Fibroblast of lung (primary cell): ENCODE results near the gene LDLRAD4. TPM values are rescaled to one million over a fixed set of nuclear protein-coding genes. Genes with fewer than 3 reads are reported as not detected.

ENCODE experiments used
- DNase-seq, 2 donors: peaks; one replicate each; pipeline versions ENCODE4 v3.0.0 to v3.0.0-alpha.2; 2010; ENCODE audit warnings: low read depth in 2 of 2
- H2AFZ ChIP-seq: 2 replicates; pipeline ENCODE4 v1.5.1; 2012; ENCODE audit warnings: low read length, control low read depth, inconsistent platforms
- H3K27ac ChIP-seq: 2 replicates; pipeline ENCODE4 v1.5.1; 2011; ENCODE audit warnings: low read length, control low read depth; ENCODE audit not compliant: insufficient read depth
- H3K27me3 ChIP-seq: 2 replicates; pipeline ENCODE4 v1.5.1; 2011; ENCODE audit warnings: mild to moderate bottlenecking, low read length; ENCODE audit not compliant: control insufficient read depth, insufficient read depth
- H3K36me3 ChIP-seq: 2 replicates; pipeline ENCODE4 v1.5.1; 2011; ENCODE audit warnings: low read length; ENCODE audit not compliant: control insufficient read depth, insufficient read depth
- H3K4me1 ChIP-seq: 2 replicates; pipeline ENCODE4 v1.5.1; 2011; ENCODE audit warnings: low read length; ENCODE audit not compliant: control insufficient read depth, insufficient read depth; ENCODE audit errors: extremely low read depth
- H3K4me2 ChIP-seq: 2 replicates; pipeline ENCODE4 v1.5.1; 2011; ENCODE audit warnings: low read length, control low read depth; ENCODE audit not compliant: insufficient read depth; ENCODE audit errors: extremely low read depth
- H3K4me3 ChIP-seq, 4 experiments: fragments of 200-600 bp in 1 of 4; sonication (generic) in 1 of 4; replicated peaks in 1 of 4; 2 replicates each; pipeline ENCODE4 v1.5.1; 2011 to 2016; ENCODE audit warnings: low read length in 4 of 4, low read depth in 3 of 4, mild to moderate bottlenecking in 3 of 4, control low read depth in 2 of 4, inconsistent platforms in 1 of 4, mixed read lengths in 1 of 4; ENCODE audit not compliant: insufficient read depth in 1 of 4; ENCODE audit errors: control extremely low read depth in 1 of 4
- H3K79me2 ChIP-seq: 2 replicates; pipeline ENCODE4 v1.5.1; 2012; ENCODE audit warnings: mild to moderate bottlenecking, low read length, inconsistent platforms; ENCODE audit not compliant: control insufficient read depth, insufficient read depth
- H3K9ac ChIP-seq: 2 replicates; pipeline ENCODE4 v1.5.1; 2011; ENCODE audit warnings: mild to moderate bottlenecking, low read length, control low read depth; ENCODE audit not compliant: insufficient read depth
- H3K9me3 ChIP-seq: 2 replicates; pipeline ENCODE4 v1.5.1; 2012; ENCODE audit warnings: low read depth, low read length; ENCODE audit not compliant: control insufficient read depth, insufficient read depth
- H4K20me1 ChIP-seq: 2 replicates; pipeline ENCODE4 v1.5.1; 2011; ENCODE audit warnings: low read length; ENCODE audit not compliant: control insufficient read depth, insufficient read depth; ENCODE audit errors: extremely low read depth
- EZH2 ChIP-seq: IDR thresholded peaks from 2 replicates; pipeline ENCODE4 v1.5.1; 2012; ENCODE audit warnings: low read length, control low read depth, mild to moderate bottlenecking; ENCODE audit errors: missing control alignments
- polyA plus RNA-seq, 2 donors: library from polyadenylated mRNA; depleted of rRNA in 1 of 2; stranded (reverse) in 1 of 2; unstranded in 1 of 2; fragments of >200 nt; gene quantifications; 2 replicates each; pipeline ENCODE4 v1.2.1, GENCODE V29; 2011 to 2012; ENCODE audit warnings: missing spikeins in 1 of 2
- total RNA-seq: library from RNA; depleted of rRNA; stranded (reverse); fragments of >200 nt; gene quantifications from 2 replicates; pipeline ENCODE4 v1.2.1, GENCODE V29; 2014
- TF ChIP-seq, protein P1 (sequence below), 2 donors: IDR thresholded peaks in 1 of 2; conservative IDR thresholded peaks in 1 of 2; 1 replicate in 1 of 2; 2 replicates in 1 of 2; pipeline ENCODE4 v1.5.1; 2011 to 2012; ENCODE audit warnings: low read length in 2 of 2, control low read depth in 1 of 2, inconsistent platforms in 1 of 2, low read depth in 1 of 2, mild to moderate bottlenecking in 1 of 2

LDLRAD4 gene
- total and polyA plus RNA-seq, 2 donors (not counting 1 experiment from before 2014, with no cell fraction given): not detected

DNA sequence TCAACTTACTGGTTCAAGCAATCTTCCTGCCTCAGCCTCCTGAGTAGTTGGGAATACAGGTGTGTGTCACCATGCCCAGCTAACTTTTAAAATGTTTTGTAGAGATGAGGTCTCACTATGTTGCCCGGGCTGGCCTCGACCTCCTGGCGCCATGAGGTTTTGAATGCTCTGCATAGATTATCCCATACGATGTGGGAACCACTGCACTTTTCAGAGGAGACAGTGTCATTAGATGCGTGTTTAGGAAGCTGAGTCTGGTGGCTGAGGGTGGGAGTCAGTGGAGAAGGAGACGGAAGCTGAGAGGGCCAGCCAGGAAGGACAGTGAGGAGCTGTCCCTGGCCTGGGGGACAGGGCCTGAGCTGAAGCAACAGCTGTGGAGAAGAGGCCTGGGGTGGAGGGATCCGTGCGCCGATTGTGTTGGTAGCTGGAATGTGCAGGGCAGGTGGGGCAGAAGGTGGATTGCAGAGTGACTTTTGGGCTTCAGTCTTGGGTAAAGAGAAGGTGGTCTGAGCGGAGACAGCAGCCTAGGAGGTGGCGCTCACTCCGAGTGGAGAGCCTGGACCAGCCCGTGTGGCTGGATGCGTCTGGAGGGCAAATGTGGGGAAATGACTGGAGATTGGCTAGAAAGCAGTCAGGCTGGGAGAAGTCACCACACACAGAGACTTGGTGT, 68.0 kb downstream of the LDLRAD4 start:
- Histone ChIP-seq H3K9ac (no peak overlapping the region), H3K4me2 (no peak overlapping the region), H3K79me2 (no peaks in the 10 kb centered on the region), H2AFZ (no peak overlapping the region), H3K36me3 (no peaks in the 10 kb centered on the region), H3K27me3 (no peaks in the 10 kb centered on the region), H3K4me3 (no peak overlapping the region), H4K20me1 (no peaks in the 10 kb centered on the region), H3K27ac (no peak overlapping the region), H3K4me1 (no peaks in the 10 kb centered on the region), H3K9me3 (no peaks in the 10 kb centered on the region)
- TF ChIP-seq EZH2: no peak
- TF ChIP-seq, protein P1, sequence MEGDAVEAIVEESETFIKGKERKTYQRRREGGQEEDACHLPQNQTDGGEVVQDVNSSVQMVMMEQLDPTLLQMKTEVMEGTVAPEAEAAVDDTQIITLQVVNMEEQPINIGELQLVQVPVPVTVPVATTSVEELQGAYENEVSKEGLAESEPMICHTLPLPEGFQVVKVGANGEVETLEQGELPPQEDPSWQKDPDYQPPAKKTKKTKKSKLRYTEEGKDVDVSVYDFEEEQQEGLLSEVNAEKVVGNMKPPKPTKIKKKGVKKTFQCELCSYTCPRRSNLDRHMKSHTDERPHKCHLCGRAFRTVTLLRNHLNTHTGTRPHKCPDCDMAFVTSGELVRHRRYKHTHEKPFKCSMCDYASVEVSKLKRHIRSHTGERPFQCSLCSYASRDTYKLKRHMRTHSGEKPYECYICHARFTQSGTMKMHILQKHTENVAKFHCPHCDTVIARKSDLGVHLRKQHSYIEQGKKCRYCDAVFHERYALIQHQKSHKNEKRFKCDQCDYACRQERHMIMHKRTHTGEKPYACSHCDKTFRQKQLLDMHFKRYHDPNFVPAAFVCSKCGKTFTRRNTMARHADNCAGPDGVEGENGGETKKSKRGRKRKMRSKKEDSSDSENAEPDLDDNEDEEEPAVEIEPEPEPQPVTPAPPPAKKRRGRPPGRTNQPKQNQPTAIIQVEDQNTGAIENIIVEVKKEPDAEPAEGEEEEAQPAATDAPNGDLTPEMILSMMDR (conservative IDR thresholded peaks at IDR 0.05 in 1 of 2, IDR thresholded peaks at IDR 0.05 in 1 of 2; ENCODE audit: low read depth in 1 of 2, low read length in 2 of 2): no peak
- no peak for DNase-seq

DNA sequence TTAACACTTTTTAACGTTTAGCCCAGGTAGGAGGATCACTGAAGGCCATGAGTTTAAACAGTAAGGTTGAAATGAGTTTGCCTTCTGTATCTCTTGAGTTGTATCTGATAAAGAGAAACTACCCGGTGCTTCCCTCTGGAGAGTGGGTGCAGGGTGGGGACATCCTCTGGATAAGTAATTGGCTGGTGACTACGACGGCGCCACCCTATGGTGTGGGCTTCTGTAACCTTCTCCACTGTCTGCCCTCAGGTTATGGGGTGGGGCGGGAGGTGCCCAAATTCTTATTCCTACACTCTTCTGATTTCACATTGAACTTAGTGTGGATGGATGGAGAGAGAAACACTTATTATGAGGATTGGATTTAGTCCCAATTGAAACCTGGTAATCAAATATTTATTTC, 68.8 kb downstream of the LDLRAD4 start:
- Histone ChIP-seq H3K9ac (no peak overlapping the region), H2AFZ (no peak overlapping the region), H3K4me2 (no peak overlapping the region), H3K27me3 (no peaks in the 10 kb centered on the region), H3K4me1 (no peaks in the 10 kb centered on the region), H4K20me1 (no peaks in the 10 kb centered on the region), H3K27ac (no peak overlapping the region), H3K4me3 (no peak overlapping the region), H3K9me3 (no peaks in the 10 kb centered on the region), H3K79me2 (no peaks in the 10 kb centered on the region), H3K36me3 (no peaks in the 10 kb centered on the region)
- no peak for DNase-seq
- TF ChIP-seq EZH2: no peak
- TF ChIP-seq, protein P1 (conservative IDR thresholded peaks at IDR 0.05 in 1 of 2, IDR thresholded peaks at IDR 0.05 in 1 of 2; ENCODE audit: low read depth in 1 of 2, low read length in 2 of 2): no peak

GRCh38 chr18:13288509-13289133, 70.1 kb downstream of the LDLRAD4 start:
- Histone ChIP-seq H3K4me2 (no peak overlapping the region), H3K27ac (no peak overlapping the region), H3K9me3 (no peaks in the 10 kb centered on the region)

More at GRCh38 chr18:13288509-13289133, 70.1 kb downstream of the LDLRAD4 start:
- H3K79me2 ChIP-seq: no peaks in the 10 kb centered on the region
- TF ChIP-seq, protein P1 (conservative IDR thresholded peaks at IDR 0.05 in 1 of 2, IDR thresholded peaks at IDR 0.05 in 1 of 2; ENCODE audit: low read depth in 1 of 2, low read length in 2 of 2): no peak
- no peak for TF ChIP-seq EZH2
- no peaks in the 10 kb centered on the region for H3K4me1 ChIP-seq
- no peak overlapping the region for H3K9ac ChIP-seq
- no peak overlapping the region for H3K4me3 ChIP-seq
- H2AFZ ChIP-seq: no peak overlapping the region
- no peaks in the 10 kb centered on the region for H3K27me3 ChIP-seq
- no peak for DNase-seq
- H4K20me1 ChIP-seq: no peaks in the 10 kb centered on the region
- no peaks in the 10 kb centered on the region for H3K36me3 ChIP-seq
